Measurements from ENCODE around the gene IPO5. TPM values are rescaled to one million over a fixed set of nuclear protein-coding genes. Genes with fewer than 3 reads are reported as not detected.

Gene IPO5
- total RNA-seq, 4 donors from 2014 or later = 119 to 144 (median 130) TPM

GRCh38 chr13:97913206-97913605 lies 40.3 kb upstream of the IPO5 start:
- Histone ChIP-seq H3K4me3 (no peak overlapping the region), H3K27me3 (no peaks in the 10 kb centered on the region), H3K36me3 (no peaks in the 10 kb centered on the region), H3K27ac (replicated peaks in 1 of 4) (no peak overlapping the region), H3K9me3 (no peaks in the 10 kb centered on the region), H3K4me1 (no peaks in the 10 kb centered on the region)
- intact Hi-C loops (cut with DNase I) = loop anchor here (5.0 kb wide), 1 partner anchor 56 kb away; no protein-coding TSS in a partner anchor
- TF ChIP-seq POLR2AphosphoS5 (IDR thresholded peaks at IDR 0.05) (no peak), POLR2A (IDR thresholded peaks at IDR 0.05; ENCODE audit: low read depth) (no peak), EP300 (IDR thresholded peaks at IDR 0.05) (no peak), CTCF (IDR thresholded peaks at IDR 0.05) (no peak)
- 96% methylated on average over 2 of the region's 2 CpGs for WGBS
- DNase-seq (ENCODE audit: extremely low spot score) = no peak

GRCh38 chr13:97914540-97914939 lies 38.9 kb upstream of the IPO5 start:
- no peak for DNase-seq (ENCODE audit: extremely low spot score)
- no peaks in the 10 kb centered on the region for H3K4me1 ChIP-seq
- 94% methylated on average over 1 of the region's 1 CpG for WGBS

GRCh38 chr13:97921176-97921816 lies 32.2 kb upstream of the IPO5 start:
- DNase-seq (ENCODE audit: extremely low spot score) = no peak
- 78% methylated on average over 6 of the region's 6 CpGs for WGBS
- intact Hi-C loops (cut with DNase I) = no loop called here

More at GRCh38 chr13:97914540-97914939, 38.9 kb upstream of the IPO5 start:
- no peak overlapping the region for H3K4me3 ChIP-seq
- no peaks in the 10 kb centered on the region for H3K36me3 ChIP-seq
- no peak for TF ChIP-seq CTCF (IDR thresholded peaks at IDR 0.05)
- TF ChIP-seq EP300 (IDR thresholded peaks at IDR 0.05) = no peak
- TF ChIP-seq POLR2AphosphoS5 (IDR thresholded peaks at IDR 0.05) = no peak
- TF ChIP-seq POLR2A (IDR thresholded peaks at IDR 0.05; ENCODE audit: low read depth) = no peak
- no peak overlapping the region for H3K27ac ChIP-seq (replicated peaks in 1 of 4)
- intact Hi-C loops (cut with DNase I) = loop anchor here (5.0 kb wide), 1 partner anchor 57 kb away; no protein-coding TSS in a partner anchor
- H3K27me3 ChIP-seq = no peaks in the 10 kb centered on the region
- H3K9me3 ChIP-seq = no peaks in the 10 kb centered on the region

GRCh38 chr13:97928301-97928700 lies 25.2 kb upstream of the IPO5 start:
- Histone ChIP-seq H3K36me3 (no peaks in the 10 kb centered on the region), H3K27me3 (no peaks in the 10 kb centered on the region), H3K9me3 (no peaks in the 10 kb centered on the region), H3K4me3 (no peak overlapping the region), H3K27ac (replicated peaks in 1 of 4) (no peak overlapping the region), H3K4me1 (no peaks in the 10 kb centered on the region)
- TF ChIP-seq POLR2A (IDR thresholded peaks at IDR 0.05; ENCODE audit: low read depth) = no peak
- no peak for DNase-seq (ENCODE audit: extremely low spot score)
- intact Hi-C loops (cut with DNase I) = no loop called here
- WGBS = 76% methylated on average over 1 of the region's 1 CpG

More at GRCh38 chr13:97921176-97921816, 32.2 kb upstream of the IPO5 start:
- Histone ChIP-seq H3K4me3 (no peak overlapping the region), H3K4me1 (no peaks in the 10 kb centered on the region), H3K36me3 (no peaks in the 10 kb centered on the region), H3K27ac (replicated peaks in 1 of 4) (no peak overlapping the region), H3K27me3 (no peaks in the 10 kb centered on the region), H3K9me3 (no peaks in the 10 kb centered on the region)
- no peak for TF ChIP-seq EP300 (IDR thresholded peaks at IDR 0.05)
- no peak for TF ChIP-seq POLR2A (IDR thresholded peaks at IDR 0.05; ENCODE audit: low read depth)
- TF ChIP-seq POLR2AphosphoS5 (IDR thresholded peaks at IDR 0.05) = no peak
- no peak for TF ChIP-seq CTCF (IDR thresholded peaks at IDR 0.05)

- intact Hi-C loops (cut with DNase I) = no loop called here
- H3K36me3 ChIP-seq = no peaks in the 10 kb centered on the region
- H3K4me3 ChIP-seq = no peak overlapping the region
- H3K9me3 ChIP-seq = no peaks in the 10 kb centered on the region
- WGBS = 81% methylated on average over 5 of the region's 5 CpGs
- DNase-seq (ENCODE audit: extremely low spot score) = no peak
- TF ChIP-seq POLR2AphosphoS5 (IDR thresholded peaks at IDR 0.05) = no peak
- TF ChIP-seq EP300 (IDR thresholded peaks at IDR 0.05) = no peak
- TF ChIP-seq POLR2A (IDR thresholded peaks at IDR 0.05; ENCODE audit: low read depth) = no peak
- TF ChIP-seq CTCF (IDR thresholded peaks at IDR 0.05) = no peak
- H3K27ac ChIP-seq (replicated peaks in 1 of 4) = no peak overlapping the region
- H3K27me3 ChIP-seq = peaks cover 0 to 2% (median 0%) of the 10 kb centered on the region in 4 donors
- no peaks in the 10 kb centered on the region for H3K4me1 ChIP-seq
Measured at GRCh38 chr13:97932036-97932435, 21.4 kb upstream of the IPO5 start.

All from esophagus muscularis mucosa (tissue), 4 donors.